Stimulated activated CD8-positive, alpha-beta memory T cell treated with anti-CD3 and anti-CD28 coated beads, Interleukin-4, amount 100 ng/mL, for 4 hours (primary cell): Measurements from ENCODE around the gene ST6GALNAC6.
"Not testable (repeated sequence)": the region's sequence is repeated elsewhere in the genome, so short reads cannot be mapped to it uniquely, and the experiment has no call there.

Experiments
- DNase-seq, 2 donors: peaks; one replicate each; pipeline ENCODE4 v3.0.0-alpha.2; 2020; ENCODE audit warnings: low read depth in 2 of 2, low spot score in 1 of 2

The ST6GALNAC6 gene

DNA sequence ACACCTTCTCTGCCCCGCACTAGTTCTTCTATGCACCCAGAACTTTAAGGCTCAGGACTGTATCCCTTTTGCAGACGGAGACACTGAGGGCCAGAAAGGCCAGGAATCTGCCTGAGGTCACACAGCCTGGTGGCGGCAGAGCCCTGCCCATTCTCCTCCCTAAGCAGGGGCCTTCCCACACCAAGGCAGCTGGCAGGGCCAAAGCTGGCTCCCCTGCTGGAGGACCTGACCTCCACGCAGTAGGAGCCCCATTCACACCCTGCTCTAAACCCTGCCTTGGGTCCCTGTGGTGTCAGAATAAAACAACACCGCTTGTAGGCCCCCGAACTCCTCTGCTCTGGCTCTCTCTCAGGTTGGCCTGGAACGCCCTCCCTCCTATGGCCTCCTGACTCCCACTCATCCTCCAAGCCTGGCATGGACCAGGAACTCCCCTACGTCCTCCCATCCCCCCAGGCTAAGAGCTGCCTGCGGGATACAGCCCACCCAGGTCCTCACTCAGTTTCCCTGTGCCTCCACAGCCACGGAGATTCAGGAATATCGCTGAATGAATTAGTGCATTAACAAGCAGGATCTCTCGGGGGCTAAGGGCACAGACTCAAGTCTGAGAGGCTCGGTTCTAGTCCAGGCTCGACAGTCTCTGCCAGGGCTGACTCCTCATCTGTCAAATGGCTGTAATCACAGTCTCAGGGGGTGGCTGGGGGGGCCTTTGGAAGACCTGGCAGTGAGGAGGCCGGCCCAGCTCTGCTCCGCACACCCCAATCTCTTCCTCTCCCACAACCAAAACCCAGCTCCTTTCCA is 2.8 kb downstream of the ST6GALNAC6 start:
- no peak for DNase-seq

GRCh38 chr9:127895811-127896210 is 3.6 kb downstream of the ST6GALNAC6 start:
- no peak for DNase-seq

GRCh38 chr9:127893392-127893791 is 6.0 kb downstream of the ST6GALNAC6 start:
- DNase-seq: no peak

DNA sequence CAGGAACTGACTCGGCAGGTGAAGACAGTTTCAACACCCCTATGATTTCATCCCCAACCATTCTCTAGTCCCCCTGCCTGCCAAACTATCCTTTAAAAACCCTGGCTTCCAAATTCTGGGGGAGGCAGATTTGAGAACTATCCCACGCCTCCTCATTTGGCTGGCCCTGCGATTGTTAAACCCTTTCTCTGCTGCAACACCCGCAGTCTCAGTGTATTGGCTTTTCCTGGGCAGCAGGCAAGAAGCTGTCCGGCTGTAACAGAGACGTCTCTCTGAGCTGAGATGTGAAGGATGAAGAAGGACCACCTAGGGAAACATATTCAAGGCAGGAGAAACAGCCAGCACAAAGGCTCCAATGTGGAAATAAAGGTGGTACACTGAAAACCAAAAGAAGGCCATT is 6.6 kb downstream of the ST6GALNAC6 start:
- no peak for DNase-seq

- DNase-seq: no peak
Measured at GRCh38 chr9:127890053-127890452, 9.3 kb downstream of the ST6GALNAC6 start.

GRCh38 chr9:127887792-127888191 is 11.6 kb downstream of the ST6GALNAC6 start:
- DNase-seq: no peak

- no peak for DNase-seq
Measured at GRCh38 chr9:127886401-127886972, 12.9 kb downstream of the ST6GALNAC6 start.

GRCh38 chr9:127885508-127886281 is 13.7 kb downstream of the ST6GALNAC6 start:
- DNase-seq: no peak

GRCh38 chr9:127884976-127885490 is 14.4 kb downstream of the ST6GALNAC6 start:
- DNase-seq: no peak

DNA sequence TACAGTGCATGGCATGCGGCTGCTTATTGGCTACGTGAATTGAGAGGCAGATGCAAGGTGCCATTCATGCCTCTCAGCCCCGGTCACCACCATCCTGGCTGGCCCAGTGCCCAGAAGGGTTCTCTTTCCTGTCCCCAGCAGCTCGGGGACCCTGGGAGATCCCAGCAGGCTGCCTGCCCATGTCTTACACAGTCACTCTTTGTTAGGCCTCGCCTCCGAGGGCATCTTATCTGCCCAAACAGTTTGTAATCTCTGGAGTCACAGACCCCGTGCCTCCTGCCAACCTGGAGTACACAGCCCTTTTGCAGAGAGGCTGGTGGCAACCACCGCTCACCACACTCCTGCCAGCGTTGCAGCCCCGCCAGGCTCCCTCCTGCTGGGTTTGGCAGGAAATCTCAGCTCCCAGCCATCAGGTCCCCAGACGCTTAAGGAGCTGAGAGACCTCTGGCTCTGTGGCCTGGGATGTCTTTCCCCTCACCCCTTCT is 14.9 kb downstream of the ST6GALNAC6 start:
- no peak for DNase-seq

DNA sequence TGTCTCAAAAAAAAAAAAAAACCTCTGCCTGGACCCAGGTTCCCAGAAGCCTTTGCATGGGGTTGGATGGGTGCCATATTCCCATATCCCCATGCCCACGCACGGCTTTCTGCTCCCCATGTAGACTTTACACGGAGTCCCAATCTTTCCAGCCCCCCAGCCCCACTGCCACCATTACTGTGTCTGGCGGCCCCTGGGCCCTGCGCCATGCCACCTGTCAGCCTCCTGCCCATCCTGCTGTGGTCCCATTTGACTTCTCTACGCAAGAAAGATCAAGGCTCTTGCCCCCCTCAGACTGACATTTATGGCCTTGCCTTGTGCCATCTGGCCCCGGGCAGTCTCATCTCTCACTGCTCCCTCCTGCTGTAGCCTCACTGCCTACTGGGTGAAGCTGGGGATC is 15.4 kb downstream of the ST6GALNAC6 start:
- no peak for DNase-seq

DNA sequence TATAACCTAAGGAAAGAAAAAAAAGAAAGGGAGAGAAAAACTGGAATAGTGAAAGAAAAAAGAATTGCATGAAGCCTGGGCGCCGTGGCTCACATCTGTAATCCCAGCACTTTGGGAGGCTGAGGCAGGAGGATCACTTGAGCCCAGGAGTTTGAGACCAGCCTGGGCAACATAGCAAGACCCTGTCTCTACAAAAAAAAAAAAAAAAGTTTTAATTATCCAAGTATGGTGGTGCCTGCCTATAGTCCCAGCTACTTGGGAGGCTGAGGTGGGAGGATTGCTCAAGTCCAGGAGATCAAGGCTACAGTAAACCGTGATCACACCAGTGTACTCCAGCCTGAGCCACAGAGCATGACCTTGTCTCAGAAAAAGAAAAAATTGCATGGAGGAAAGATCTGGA is 17.7 kb downstream of the ST6GALNAC6 start:
- not testable (repeated sequence) for DNase-seq

DNA sequence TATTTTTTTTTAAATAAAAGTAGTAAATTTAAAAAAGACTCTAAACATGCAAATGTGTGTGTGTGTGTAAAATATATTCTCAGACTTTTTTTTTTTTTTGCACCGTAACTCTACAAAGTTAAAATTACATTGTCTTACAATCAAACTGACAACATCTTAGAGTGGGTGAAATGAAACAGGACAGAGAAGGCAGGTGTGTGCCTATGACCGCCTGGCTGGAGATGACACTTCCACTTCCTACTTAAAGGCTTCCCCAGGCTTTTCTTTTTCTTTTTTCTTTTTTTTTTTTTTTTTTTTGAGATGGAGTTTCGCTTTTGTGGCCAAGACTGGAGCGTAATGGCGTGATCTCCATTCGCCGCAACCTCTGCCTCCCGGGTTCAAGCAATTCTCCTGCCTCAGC is 19.3 kb downstream of the ST6GALNAC6 start:
- DNase-seq: no peak

DNA sequence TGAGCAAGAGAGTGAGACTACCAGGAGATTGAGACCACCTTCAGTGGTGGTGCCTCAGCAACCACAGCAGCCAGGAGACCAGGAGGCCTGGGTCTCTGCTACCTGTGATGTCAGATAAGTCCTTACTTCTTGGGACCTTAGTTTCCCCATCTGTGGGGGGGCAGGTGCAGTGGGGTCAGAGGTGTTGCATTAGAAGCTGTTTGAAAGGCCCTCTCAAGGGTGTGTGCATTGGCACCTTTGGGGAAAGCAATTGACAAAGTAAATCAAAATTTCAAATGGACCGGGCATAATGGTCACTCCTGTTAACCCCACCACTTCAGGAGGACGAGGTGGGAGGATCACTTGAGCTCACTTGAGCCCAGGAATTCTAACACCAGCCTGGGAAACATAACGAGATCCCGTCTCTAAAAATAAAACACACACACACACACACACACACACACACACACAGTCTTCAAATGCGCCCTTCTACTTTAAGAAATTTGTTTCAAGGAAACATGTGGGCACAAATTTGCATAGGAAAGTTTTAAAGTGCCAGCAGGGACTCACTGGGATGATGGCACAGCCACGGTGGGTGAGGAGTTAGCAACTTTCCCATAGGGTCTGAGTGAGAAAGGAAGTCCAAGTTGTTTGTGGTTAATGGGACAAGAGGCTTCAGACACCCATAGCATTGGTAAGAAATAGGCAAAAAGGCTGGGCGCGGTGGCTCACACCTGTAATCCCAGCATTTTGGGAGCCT is 20.6 kb downstream of the ST6GALNAC6 start:
- no peak for DNase-seq

- DNase-seq: no peak
Measured at GRCh38 chr9:127878001-127878651, 21.3 kb downstream of the ST6GALNAC6 start.

GRCh38 chr9:127877566-127877998 is 21.8 kb downstream of the ST6GALNAC6 start, which contains the start of gene AK1:
TSS of gene AK1 (minus strand) at chr9:127877675. CDS start at chr9:127874617, 3,058 bp downstream.
- no peak for DNase-seq

DNA sequence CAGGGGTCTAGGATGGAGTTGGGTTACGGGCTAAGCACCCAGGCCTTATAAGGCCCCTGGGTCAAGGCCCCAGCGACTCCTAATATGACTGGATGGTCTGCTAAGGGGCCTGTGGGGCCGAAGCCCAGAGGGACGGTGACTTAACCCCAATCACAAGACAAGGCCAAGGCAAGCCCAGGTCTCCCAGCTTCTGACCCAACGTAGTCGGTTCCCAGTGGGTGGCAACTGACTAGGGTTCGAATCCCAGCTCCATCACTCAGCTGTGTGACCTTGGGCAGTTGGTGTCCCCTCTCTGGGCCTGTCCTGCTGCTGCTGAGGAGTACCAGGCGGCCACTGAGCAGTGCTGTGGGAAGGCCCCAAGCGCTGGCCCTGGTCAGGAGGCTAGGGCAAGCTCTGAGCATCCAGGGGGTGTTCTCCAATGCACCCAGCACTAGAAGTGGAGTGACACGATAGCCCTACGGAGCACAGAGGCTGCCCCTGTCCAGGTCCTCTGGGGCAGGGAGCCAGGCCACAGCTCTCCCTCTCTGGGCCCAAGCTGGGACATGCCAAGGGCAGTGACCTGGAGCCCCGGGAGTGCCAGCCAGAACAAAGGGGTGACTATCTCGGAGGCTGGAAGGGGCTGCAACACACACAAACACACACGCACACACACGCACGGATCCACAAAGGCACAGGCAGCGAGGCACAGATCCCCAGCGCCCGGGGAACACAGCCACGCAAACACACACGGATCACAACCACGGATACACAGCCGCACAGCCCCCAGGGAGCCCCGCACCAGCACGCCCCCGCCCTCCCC is 22.4 kb downstream of the ST6GALNAC6 start:
- DNase-seq: no peak

- DNase-seq: no peak
Measured at GRCh38 chr9:127876026-127876763, 23.2 kb downstream of the ST6GALNAC6 start.
